NCI-H82 (cell line): ENCODE measurements around the gene APOC3.

Experiments
- DNase-seq: peaks from one replicate; lab custom pipeline; 2025; lab: John Stamatoyannopoulos, UW

APOC3 gene

DNA sequence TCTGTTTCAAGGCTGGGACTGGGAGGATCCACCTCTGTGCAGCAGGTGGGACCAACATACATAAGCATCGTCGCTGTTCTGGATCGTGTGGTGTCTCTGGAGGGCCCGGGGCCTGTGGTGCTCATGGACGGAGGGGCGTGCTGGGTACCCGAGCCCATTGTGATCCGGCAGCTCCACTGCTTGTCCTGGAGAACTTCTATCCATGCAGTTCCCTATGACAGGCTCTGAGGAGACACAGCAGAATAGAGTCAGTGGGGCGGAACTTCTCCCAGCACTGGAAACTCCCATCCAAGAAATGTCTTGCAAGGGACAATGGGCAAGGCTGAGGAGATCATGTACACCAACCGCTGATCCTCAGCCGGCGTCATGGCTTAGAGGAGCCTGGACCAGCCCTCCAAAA is 19.4 kb downstream of the APOC3 start:
- no peak for DNase-seq

- DNase-seq = no peak
These were observed 19.8 kb downstream of the APOC3 start for GRCh38 chr11:116849486-116849885.

GRCh38 chr11:116851626-116852025 is 21.9 kb downstream of the APOC3 start:
- no peak for DNase-seq

- no peak for DNase-seq
These were observed 22.7 kb downstream of the APOC3 start for GRCh38 chr11:116852261-116853031.

DNA sequence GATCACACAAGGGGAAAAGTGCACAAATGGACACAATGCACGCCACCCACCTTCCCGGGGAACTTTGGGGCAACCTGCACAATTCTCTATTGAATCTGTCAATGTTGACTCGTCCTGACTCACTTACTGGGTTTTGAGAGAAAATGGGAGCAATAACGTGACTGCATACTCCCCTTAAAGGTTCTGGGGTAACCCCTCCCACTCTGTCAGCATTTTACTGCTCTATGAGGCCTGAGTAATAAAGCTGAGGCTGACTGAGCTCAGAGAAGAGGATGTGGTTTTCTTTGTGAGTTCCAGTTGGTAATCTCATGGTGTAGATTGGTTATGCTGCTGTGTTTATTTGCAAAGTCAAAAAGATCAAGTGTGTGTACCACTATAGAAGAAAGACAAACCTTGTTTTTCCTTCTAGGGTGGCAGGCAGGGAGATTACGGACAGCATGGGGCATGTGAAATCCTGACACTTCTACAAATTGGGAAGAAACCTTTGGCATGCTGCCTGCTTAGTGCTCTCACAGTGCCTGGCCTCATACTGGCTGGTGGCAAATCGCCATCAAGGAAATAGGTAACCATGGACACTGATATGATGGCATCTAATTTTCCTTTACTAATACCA is 23.9 kb downstream of the APOC3 start:
- DNase-seq = no peak

DNA sequence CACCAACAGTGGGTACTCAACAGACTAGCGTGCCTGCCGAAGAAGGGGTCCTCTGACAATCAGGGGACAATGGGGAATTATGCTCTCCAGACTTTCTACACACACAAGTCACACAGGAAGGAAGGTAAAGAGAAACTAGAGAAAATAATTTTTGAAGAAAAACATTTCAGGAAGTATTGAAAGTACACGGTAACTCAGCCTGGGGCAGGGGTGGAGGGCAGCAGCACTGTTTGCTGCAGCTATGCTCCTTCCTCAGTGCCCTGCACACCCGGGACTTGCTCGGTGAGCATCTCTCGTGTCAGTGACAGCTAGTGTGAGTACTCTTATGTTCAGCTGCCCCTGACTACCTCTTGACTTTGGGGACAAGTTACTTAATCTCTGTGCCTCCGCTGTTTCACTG is 25.7 kb downstream of the APOC3 start:
- DNase-seq = no peak

DNA sequence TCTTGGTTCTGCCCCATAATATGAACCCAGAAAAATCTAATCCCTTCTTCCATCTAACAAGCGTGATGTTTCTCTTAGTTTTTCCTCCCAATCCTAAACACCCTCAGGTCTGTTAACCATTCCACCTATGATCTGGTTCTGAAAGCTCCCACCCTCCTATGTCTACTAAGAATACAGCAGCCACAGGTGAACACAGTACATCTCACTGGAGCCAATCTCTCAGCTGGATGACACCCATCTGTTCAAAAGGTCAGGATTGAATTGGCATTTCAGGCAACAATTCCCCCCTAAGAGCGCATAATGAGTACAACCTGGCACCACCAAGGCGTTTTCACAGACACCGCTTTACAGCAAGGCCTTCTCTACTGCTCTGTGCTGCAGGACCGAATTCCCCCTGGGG is 26.7 kb downstream of the APOC3 start:
- DNase-seq = no peak

GRCh38 chr11:116857316-116857715 is 27.6 kb downstream of the APOC3 start:
- DNase-seq = no peak

DNA sequence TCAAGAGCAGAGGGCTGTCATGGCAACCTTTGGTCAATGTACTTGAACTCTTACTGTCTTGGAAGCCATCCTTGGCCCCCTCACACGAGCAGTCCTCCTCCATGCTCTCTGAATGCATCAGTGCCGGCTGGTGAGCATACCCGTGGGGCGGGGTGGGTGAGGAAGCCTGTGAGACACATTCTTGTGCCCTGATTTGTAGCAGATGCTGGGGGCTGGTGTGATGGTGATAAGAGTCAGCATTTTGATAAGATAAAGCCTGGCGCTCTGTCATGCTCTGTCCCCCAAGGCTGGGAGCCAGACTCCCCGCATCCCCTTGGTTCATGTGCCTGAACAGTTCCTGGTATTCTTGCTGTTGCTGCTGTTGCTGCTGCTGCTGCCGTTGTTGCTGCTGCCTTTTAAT is 28.2 kb downstream of the APOC3 start:
- no peak for DNase-seq

GRCh38 chr11:116859175-116859574 is 29.5 kb downstream of the APOC3 start:
- DNase-seq = no peak

DNA sequence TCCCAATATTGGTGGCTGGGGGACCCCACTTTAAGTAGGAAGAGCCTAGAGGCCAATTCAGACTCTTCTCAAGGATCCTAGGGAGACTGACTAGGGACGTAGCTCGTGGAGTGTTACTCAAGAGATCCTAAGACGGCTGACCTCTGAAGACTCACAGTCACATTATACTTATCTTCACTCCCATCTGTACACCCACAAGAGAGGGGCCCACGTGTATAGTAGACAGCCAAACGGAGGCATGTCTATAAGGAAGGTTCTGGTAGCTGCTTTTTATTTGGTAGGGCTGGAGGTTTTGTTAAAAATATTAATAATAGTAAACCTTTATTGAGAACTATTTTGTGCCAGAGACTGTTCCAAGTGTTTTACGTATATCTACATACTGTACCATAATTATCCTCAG is 30.6 kb downstream of the APOC3 start:
- no peak for DNase-seq

DNA sequence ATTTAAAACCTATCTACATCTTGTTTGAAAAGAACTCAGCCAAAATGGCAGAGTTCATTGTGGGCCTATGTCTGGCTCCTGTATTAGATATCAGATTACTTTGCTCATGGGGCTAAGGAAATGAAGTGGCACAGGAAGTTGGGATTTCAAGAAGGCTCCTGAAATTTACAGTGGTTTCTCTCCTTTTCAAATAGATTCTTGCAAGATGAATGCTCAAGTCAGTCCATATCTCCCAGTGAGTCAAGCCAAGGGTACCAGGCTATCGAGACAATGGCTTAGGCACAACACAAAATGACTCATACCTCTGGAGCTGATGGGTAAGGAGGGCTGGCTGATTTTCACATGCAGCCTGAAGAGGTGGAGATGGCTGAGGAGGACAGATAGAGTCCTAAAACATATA is 31.8 kb downstream of the APOC3 start:
- DNase-seq = no peak

GRCh38 chr11:116862185-116862584 is 32.5 kb downstream of the APOC3 start:
- DNase-seq = no peak

DNA sequence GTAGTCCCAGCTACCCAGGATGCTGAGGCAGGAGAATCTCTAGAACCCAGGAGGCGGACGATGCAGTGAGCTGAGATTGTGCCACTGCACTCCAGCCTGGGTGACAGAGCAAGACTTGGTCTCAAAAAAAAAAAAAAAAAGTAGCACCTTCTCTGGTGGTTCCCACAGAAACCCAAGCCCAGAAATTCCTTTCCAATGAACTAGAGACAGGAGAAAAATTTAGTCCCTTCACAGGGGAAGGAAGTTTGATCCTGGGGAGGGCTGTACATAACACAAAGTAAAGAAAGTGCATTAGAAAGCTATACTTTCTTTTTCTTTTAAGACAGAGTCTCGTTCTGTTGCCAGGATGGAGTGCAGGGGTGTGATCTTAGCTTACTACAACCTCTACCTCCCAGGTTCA is 33.2 kb downstream of the APOC3 start:
- no peak for DNase-seq

DNA sequence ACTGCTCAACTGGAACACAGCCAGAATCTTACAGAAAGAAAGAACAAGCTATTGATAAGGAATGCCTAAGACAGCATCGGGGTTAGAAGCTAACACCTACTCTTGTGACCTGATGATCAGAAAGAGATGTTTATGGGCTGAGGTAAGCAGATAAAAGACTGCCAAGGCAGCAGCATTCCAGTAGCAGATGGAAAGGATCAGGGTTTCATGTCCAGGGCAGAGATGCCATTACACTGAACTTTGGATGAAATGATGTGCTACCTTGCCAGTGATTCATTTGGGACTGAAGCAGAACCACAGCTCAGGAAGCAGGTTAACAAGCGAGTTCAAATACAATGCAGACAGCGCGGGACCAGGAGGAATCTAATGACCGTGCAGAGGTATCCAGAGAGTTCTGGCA is 34.8 kb downstream of the APOC3 start:
- no peak for DNase-seq

DNA sequence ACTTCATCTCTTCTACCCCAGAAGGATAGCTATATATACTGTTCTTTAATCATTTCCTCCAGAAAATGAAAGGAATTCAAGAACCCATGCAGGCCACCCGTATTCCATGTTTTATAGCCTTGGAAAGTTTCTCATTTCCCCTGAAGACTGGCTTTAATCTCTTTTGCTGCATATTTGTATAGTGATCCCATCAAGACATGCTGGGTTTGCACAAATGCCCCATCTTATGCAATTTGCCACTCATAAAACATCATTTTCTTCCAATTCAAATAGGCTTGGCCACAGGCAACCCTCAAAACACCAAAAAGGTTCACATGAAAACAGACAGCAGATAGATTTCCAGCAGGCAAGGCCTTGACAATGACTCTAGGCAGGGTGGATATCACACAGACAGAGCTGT is 36.0 kb downstream of the APOC3 start:
- no peak for DNase-seq

GRCh38 chr11:116866804-116867455 is 37.2 kb downstream of the APOC3 start:
- no peak for DNase-seq

DNA sequence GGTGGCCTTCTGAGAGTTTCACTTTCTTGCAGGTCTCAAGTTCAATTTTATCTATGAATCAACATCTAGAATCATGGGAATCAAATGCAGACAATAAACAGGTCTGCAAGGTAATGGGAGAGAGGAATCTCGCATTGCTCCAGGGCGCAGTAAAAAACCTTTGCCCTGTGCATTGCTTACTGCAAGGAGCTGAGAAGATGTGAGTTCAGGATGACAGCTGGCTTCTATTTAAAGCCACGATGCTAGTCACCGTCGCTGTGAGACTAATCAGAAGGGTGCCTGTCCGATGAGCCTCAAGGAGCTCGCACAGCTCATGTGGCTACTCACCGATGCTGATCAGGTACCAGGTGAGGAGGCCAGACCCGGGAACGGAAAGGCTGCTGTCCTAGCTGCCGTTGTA is 37.9 kb downstream of the APOC3 start:
- no peak for DNase-seq

- DNase-seq = no peak
These were observed 38.4 kb downstream of the APOC3 start for GRCh38 chr11:116868066-116868465.

GRCh38 chr11:116869610-116870009 is 39.9 kb downstream of the APOC3 start:
- no peak for DNase-seq

GRCh38 chr11:116870054-116870453 is 40.3 kb downstream of the APOC3 start:
- DNase-seq = no peak

GRCh38 chr11:116871248-116871647 is 41.5 kb downstream of the APOC3 start:
- no peak for DNase-seq

DNA sequence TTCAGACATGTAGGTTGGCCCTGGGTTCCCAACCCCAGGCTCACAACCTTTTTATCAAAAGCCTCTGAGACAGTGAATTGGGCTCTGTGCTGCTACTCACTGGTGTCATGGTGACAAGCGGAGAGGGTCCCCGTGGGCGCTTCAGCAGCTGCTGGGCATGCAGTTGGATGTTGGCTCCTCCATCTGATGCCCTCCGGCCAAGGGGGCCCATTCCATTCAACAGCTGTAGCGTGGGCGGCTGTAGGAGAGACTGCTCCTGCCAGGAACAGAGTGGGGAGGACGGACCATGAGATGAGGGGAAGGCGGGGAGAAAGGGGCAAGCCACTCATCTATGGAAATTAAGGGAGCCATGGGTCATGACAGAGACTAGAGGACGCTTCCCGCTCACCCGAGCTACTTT is 43.7 kb downstream of the APOC3 start:
- DNase-seq = no peak
